ENCODE data around the gene UBTF. TPM values are rescaled to one million over a fixed set of nuclear protein-coding genes. Genes with fewer than 3 reads are reported as not detected.

Gene UBTF
- total and polyA plus RNA-seq, 9 of the 15 experiments (the other 6 are each of a cell fraction or from before 2014, with no cell fraction given) = 1.2 to 113 (median 83.6) TPM

- TF ChIP-seq FOXM1 (IDR thresholded peaks at IDR 0.05; ENCODE audit: low read depth) = no peak
- TF ChIP-seq FOXM1 (CRISPR knock-in tag; IDR thresholded peaks at IDR 0.05; ENCODE audit: low read depth) = peak; percentile 43; the same call in 1 of the 2 replicates
- no peak for TF ChIP-seq MAFG (tag; conservative IDR thresholded peaks at IDR 0.05)
- no peak for TF ChIP-seq ZBTB12 (CRISPR knock-in tag; IDR thresholded peaks at IDR 0.05)
- TF ChIP-seq RBM17 (IDR thresholded peaks at IDR 0.05; ENCODE audit: borderline replicate concordance, low read depth, low read length) = no peak
- no peak for TF ChIP-seq EHMT2 (IDR thresholded peaks at IDR 0.05)
- no peak for TF ChIP-seq PML (IDR thresholded peaks at IDR 0.05; ENCODE audit: low read length)
- no peak for TF ChIP-seq KAT2B (IDR thresholded peaks at IDR 0.05; ENCODE audit: low read depth, low read length)
- no peak for TF ChIP-seq TEAD4 (IDR thresholded peaks at IDR 0.05; ENCODE audit: low read length)
- no peak for TF ChIP-seq TEAD4 (CRISPR knock-in tag; IDR thresholded peaks at IDR 0.05; ENCODE audit: borderline replicate concordance)
- no peak for TF ChIP-seq ZNF165 (CRISPR knock-in tag; IDR thresholded peaks at IDR 0.05; ENCODE audit: borderline replicate concordance)
- no peak for TF ChIP-seq SMARCB1 (IDR thresholded peaks at IDR 0.05; ENCODE audit: insufficient read length, low read depth)
- no peak for TF ChIP-seq TRIM25 (IDR thresholded peaks at IDR 0.05; ENCODE audit: borderline replicate concordance)
- no peak for TF ChIP-seq ZNF77 (CRISPR knock-in tag; IDR thresholded peaks at IDR 0.05)
- TF ChIP-seq SAP30 (IDR thresholded peaks at IDR 0.05; ENCODE audit: borderline replicate concordance, insufficient read depth, low read depth, low read length, poor library complexity, severe bottlenecking) = no peak
- no peak for TF ChIP-seq SAFB2 (IDR thresholded peaks at IDR 0.05; ENCODE audit: borderline replicate concordance, low read depth, low read length, severe bottlenecking)
- TF ChIP-seq HOMEZ (CRISPR knock-in tag; IDR thresholded peaks at IDR 0.05) = no peak
- TF ChIP-seq ZNF57 (CRISPR knock-in tag; IDR thresholded peaks at IDR 0.05) = no peak
- no peak for TF ChIP-seq NR1H2 (CRISPR knock-in tag; IDR thresholded peaks at IDR 0.05)
- no peak for TF ChIP-seq ZNF398 (CRISPR knock-in tag; IDR thresholded peaks at IDR 0.05)
These were observed 973 bp upstream of the UBTF start (continued) for GRCh38 chr17:44220213-44221083.

Measured in K562 (cell line).